ENCODE results near the gene LEAP2. TPM values are rescaled to one million over a fixed set of nuclear protein-coding genes. Genes with fewer than 3 reads are reported as not detected.

Gene LEAP2
- total RNA-seq, 1 experiment from 2014 or later, result 1.4 TPM

- no peak overlapping the region for H4K5ac ChIP-seq (ENCODE audit: insufficient read length, low read depth, low read length)
- Mint-ChIP-seq H3K27me3 (ENCODE audit: low read depth) (peaks cover 59% of the 10 kb centered on the region), H3K27ac (no peak overlapping the region), H3K9me3 (no peaks in the 10 kb centered on the region; a peak in 1 of 5 replicates), H3K36me3 (ENCODE audit: insufficient read depth in 1 of 3, low read depth in 3 of 3) (no peaks in the 10 kb centered on the region; a peak in 1 of 7 replicates), H3K4me1 (peaks cover 4 to 12% of the 10 kb centered on the region in 2 experiments; a peak in 3 of 4 replicates), H3K4me3 (peak overlapping the region; percentile 76 to 85)
- H2BK120ac ChIP-seq (ENCODE audit: low read depth, low read length, poor library complexity, severe bottlenecking), result no peak overlapping the region
- H2AFZ ChIP-seq (ENCODE audit: low read length), result no peak overlapping the region
- no peak for TF ChIP-seq CTCF (conservative IDR thresholded peaks at IDR 0.05)
- no CpG with 5 or more reads among the region's 15 CpGs for WGBS (ENCODE audit: extremely low coverage, insufficient read length, low lambda C conversion rate)
- no peak overlapping the region for H3K9ac ChIP-seq (ENCODE audit: extremely low read depth, insufficient read length, low read length)
- H3K4me2 ChIP-seq (ENCODE audit: insufficient read depth, insufficient read length, low read length), result peak overlapping the region; percentile 39
- no peak overlapping the region for H3K4ac ChIP-seq (ENCODE audit: low read depth, low read length)
- no peak overlapping the region for H3K56ac ChIP-seq (ENCODE audit: insufficient read length, low read depth, low read length)
- H2BK5ac ChIP-seq (ENCODE audit: insufficient read length, low read length), result no peak overlapping the region
- H2BK12ac ChIP-seq (ENCODE audit: insufficient read length, low read depth, low read length), result no peak overlapping the region
- no peaks in the 10 kb centered on the region for H3K9me3 ChIP-seq (ENCODE audit: control insufficient read depth, low read depth, low read length)
- peaks cover 10% of the 10 kb centered on the region for H3K23me2 ChIP-seq (ENCODE audit: insufficient read length, low read depth, low read length, poor library complexity, severe bottlenecking)
- no peak overlapping the region; the same call in 1 of the 2 replicates for H3K14ac ChIP-seq (ENCODE audit: insufficient read depth, low read length)
- H3K79me2 ChIP-seq (ENCODE audit: insufficient read depth, low read length), result no peaks in the 10 kb centered on the region
- no peak overlapping the region for H2BK20ac ChIP-seq (ENCODE audit: low read depth, low read length, poor library complexity, severe bottlenecking)
- no peak for DNase-seq
- H2BK15ac ChIP-seq (ENCODE audit: low read depth, low read length), result no peak overlapping the region
- no peaks in the 10 kb centered on the region for H4K20me1 ChIP-seq (ENCODE audit: control insufficient read depth, insufficient read depth, insufficient read length)
- H3T11ph ChIP-seq (ENCODE audit: low read length), result no peak overlapping the region
- H3K4me1 ChIP-seq (ENCODE audit: insufficient read depth, low read length), result no peaks in the 10 kb centered on the region
- H3K79me1 ChIP-seq (ENCODE audit: insufficient read depth, low read depth, low read length, poor library complexity, severe bottlenecking), result no peaks in the 10 kb centered on the region
- no peak overlapping the region for H3K27ac ChIP-seq (ENCODE audit: insufficient read length, low read depth, low read length)
- H3K23ac ChIP-seq (ENCODE audit: insufficient read length, low read depth, low read length), result no peak overlapping the region
- H2AK5ac ChIP-seq (ENCODE audit: insufficient read length, low read length), result no peak overlapping the region
- H3K18ac ChIP-seq (ENCODE audit: insufficient read length, low read depth, low read length), result no peak overlapping the region
- no peak overlapping the region for H4K91ac ChIP-seq (ENCODE audit: insufficient read length, low read depth, low read length)
- H4K8ac ChIP-seq (replicated peaks; ENCODE audit: insufficient read length, low read depth, low read length), result no peak overlapping the region
- peaks cover 16% of the 10 kb centered on the region; the same call in 1 of the 2 replicates for H3K27me3 ChIP-seq (ENCODE audit: insufficient read depth, low read length)
Measured at GRCh38 chr5:132831095-132831860, 42.2 kb upstream of the LEAP2 start.

Data from H9 (cell line).